ENCODE measurements around the gene SBNO2. TPM values are rescaled to one million over a fixed set of nuclear protein-coding genes. Genes with fewer than 3 reads are reported as not detected.

SBNO2 gene
- 100 to 1,000 TPM in 1 of 4 donors, 10 to 100 TPM in 3; 33.1 to 208 (median 61.9) TPM for total RNA-seq

GRCh38 chr19:1173845-1174809, at the start of gene SBNO2:
Gene SBNO2, minus strand, starts transcription at chr19:1174268. Its CDS starts 19,992 bp downstream, at chr19:1154276.
- peak; percentile 9 for ATAC-seq (ENCODE audit: low FRiP score)
- TF ChIP-seq, protein P1, sequence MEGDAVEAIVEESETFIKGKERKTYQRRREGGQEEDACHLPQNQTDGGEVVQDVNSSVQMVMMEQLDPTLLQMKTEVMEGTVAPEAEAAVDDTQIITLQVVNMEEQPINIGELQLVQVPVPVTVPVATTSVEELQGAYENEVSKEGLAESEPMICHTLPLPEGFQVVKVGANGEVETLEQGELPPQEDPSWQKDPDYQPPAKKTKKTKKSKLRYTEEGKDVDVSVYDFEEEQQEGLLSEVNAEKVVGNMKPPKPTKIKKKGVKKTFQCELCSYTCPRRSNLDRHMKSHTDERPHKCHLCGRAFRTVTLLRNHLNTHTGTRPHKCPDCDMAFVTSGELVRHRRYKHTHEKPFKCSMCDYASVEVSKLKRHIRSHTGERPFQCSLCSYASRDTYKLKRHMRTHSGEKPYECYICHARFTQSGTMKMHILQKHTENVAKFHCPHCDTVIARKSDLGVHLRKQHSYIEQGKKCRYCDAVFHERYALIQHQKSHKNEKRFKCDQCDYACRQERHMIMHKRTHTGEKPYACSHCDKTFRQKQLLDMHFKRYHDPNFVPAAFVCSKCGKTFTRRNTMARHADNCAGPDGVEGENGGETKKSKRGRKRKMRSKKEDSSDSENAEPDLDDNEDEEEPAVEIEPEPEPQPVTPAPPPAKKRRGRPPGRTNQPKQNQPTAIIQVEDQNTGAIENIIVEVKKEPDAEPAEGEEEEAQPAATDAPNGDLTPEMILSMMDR (IDR thresholded peaks at IDR 0.05), result no peak
- DNase-seq (ENCODE audit: low spot score), result peak; percentile 83

GRCh38 chr19:1223018-1223855, 49.2 kb upstream of the SBNO2 start:
- TF ChIP-seq, protein P1 (IDR thresholded peaks at IDR 0.05), result no peak
- ATAC-seq (ENCODE audit: low FRiP score) (peak; percentile 36), DNase-seq (ENCODE audit: low spot score) (no peak)

DNA sequence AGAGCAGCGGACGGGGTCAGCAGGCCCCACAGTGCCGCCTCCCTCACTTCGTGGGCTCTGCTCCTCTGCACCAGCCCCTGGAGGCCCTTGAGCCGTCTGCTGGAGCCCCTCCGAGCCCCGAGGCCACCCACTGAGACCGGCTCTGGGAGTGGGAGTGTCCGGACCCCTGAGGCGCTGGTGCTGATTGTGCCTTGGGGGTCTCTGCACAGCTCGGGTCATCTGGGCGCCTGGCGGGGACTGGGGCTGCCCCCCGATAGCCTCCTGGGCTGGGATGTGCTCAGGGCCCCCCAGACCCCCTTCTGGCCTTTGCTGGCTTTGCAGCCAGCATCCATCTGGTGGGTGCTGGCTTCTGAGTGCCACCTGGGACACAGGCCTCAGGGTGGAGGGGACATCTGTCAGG, 48.3 kb upstream of the SBNO2 start:
- no peak for DNase-seq (ENCODE audit: low spot score)
- TF ChIP-seq, protein P1 (IDR thresholded peaks at IDR 0.05), result no peak

GRCh38 chr19:1221904-1222255, 47.8 kb upstream of the SBNO2 start:
- no peak for ATAC-seq (ENCODE audit: low FRiP score)

More for the DNA sequence above, 48.3 kb upstream of the SBNO2 start:
- no peak for ATAC-seq (ENCODE audit: low FRiP score)

GRCh38 chr19:1220976-1221903, 47.2 kb upstream of the SBNO2 start:
- peak; percentile 14 for ATAC-seq (ENCODE audit: low FRiP score)
- no peak for DNase-seq (ENCODE audit: low spot score)
- TF ChIP-seq, protein P1 (IDR thresholded peaks at IDR 0.05), result peak in 1 of 3 donors; percentile 52

More at GRCh38 chr19:1221904-1222255, 47.8 kb upstream of the SBNO2 start:
- no peak for DNase-seq (ENCODE audit: low spot score)
- TF ChIP-seq, protein P1 (IDR thresholded peaks at IDR 0.05), result no peak

DNA sequence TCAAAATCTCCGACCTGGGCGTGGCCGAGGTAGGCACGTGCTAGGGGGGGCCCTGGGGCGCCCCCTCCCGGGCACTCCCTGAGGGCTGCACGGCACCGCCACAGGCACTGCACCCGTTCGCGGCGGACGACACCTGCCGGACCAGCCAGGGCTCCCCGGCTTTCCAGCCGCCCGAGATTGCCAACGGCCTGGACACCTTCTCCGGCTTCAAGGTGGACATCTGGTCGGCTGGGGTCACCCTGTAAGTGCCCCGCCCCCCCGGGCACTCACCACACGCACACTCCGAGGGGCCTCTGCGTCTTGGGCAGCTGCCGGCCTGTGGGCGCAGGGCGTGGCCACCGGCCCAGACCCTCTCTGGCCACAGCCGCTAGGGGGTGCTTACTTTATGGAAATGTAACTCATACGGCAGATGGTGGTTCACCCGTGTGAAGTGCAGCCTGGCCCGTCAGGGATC, 46.4 kb upstream of the SBNO2 start:
- TF ChIP-seq, protein P1 (IDR thresholded peaks at IDR 0.05), result no peak
- DNase-seq (ENCODE audit: low spot score) (no peak), ATAC-seq (ENCODE audit: low FRiP score) (no peak)
